RPMI8226 (cell line): ENCODE results near the gene KRTAP10-6.
"Not testable (repeated sequence)": the region's sequence is repeated elsewhere in the genome, so short reads cannot be mapped to it uniquely, and the experiment has no call there.

Source experiments
- DNase-seq: peaks from one replicate; pipeline ENCODE4 v3.0.0-alpha.2; 2015

Gene KRTAP10-6

GRCh38 chr21:44598061-44598460 is 5.8 kb upstream of the KRTAP10-6 start:
- no peak for DNase-seq

GRCh38 chr21:44596068-44596725 is 3.9 kb upstream of the KRTAP10-6 start:
- no peak for DNase-seq

GRCh38 chr21:44595524-44595923 is 3.2 kb upstream of the KRTAP10-6 start:
- no peak for DNase-seq

- DNase-seq: no peak
Measured at GRCh38 chr21:44594406-44594916, 2.2 kb upstream of the KRTAP10-6 start.

GRCh38 chr21:44593598-44594405 is 1.5 kb upstream of the KRTAP10-6 start:
- no peak for DNase-seq

GRCh38 chr21:44591801-44592130 is 539 bp downstream of the KRTAP10-6 start:
- DNase-seq: not testable (repeated sequence)

- DNase-seq: not testable (repeated sequence)
Measured at GRCh38 chr21:44590897-44591800, 1.2 kb downstream of the KRTAP10-6 start.

GRCh38 chr21:44590311-44590721 is 2.0 kb downstream of the KRTAP10-6 start:
- DNase-seq: no peak

- no peak for DNase-seq
Measured at GRCh38 chr21:44589586-44590305, 2.6 kb downstream of the KRTAP10-6 start.

- no peak for DNase-seq
Measured at GRCh38 chr21:44589094-44589493, 3.2 kb downstream of the KRTAP10-6 start.

- no peak for DNase-seq
Measured at GRCh38 chr21:44585892-44586291, 6.4 kb downstream of the KRTAP10-6 start.

GRCh38 chr21:44583800-44584147 is 8.5 kb downstream of the KRTAP10-6 start:
- DNase-seq: no peak

GRCh38 chr21:44583089-44583799 is 9.1 kb downstream of the KRTAP10-6 start:
- DNase-seq: no peak

GRCh38 chr21:44582055-44582454 is 10.2 kb downstream of the KRTAP10-6 start:
- no peak for DNase-seq

- DNase-seq: no peak
Measured at GRCh38 chr21:44581158-44581557, 11.1 kb downstream of the KRTAP10-6 start.

GRCh38 chr21:44580231-44580821 is 12.0 kb downstream of the KRTAP10-6 start, which contains the start of gene KRTAP10-5:
TSS of gene KRTAP10-5 (minus strand) at chr21:44580604. CDS start at chr21:44580578, 26 bp downstream.
- DNase-seq: peak; percentile 66

- no peak for DNase-seq
Measured at GRCh38 chr21:44579833-44580144, 12.5 kb downstream of the KRTAP10-6 start.

GRCh38 chr21:44579056-44579832 is 13.1 kb downstream of the KRTAP10-6 start:
- DNase-seq: no peak

GRCh38 chr21:44578371-44579055 is 13.8 kb downstream of the KRTAP10-6 start:
- no peak for DNase-seq

GRCh38 chr21:44576025-44576420 is 16.3 kb downstream of the KRTAP10-6 start:
- no peak for DNase-seq
